Esophagus muscularis mucosa (tissue), 2 donors: Measurements from ENCODE around the gene GRK5.

Source experiments
- POLR2A ChIP-seq: fragments of 450-650 bp; IDR thresholded peaks from one replicate; pipeline ENCODE4 v1.6.1; 2017; ENCODE audit warnings: antibody characterized with exemption, moderate library complexity, mild to moderate bottlenecking, low read depth
- POLR2AphosphoS5 ChIP-seq, 2 donors: sonication (generic); formaldehyde crosslinking; IDR thresholded peaks; one replicate each; pipeline ENCODE4 v1.6.1; 2017; ENCODE audit warnings: antibody characterized with exemption in 2 of 2

DNA sequence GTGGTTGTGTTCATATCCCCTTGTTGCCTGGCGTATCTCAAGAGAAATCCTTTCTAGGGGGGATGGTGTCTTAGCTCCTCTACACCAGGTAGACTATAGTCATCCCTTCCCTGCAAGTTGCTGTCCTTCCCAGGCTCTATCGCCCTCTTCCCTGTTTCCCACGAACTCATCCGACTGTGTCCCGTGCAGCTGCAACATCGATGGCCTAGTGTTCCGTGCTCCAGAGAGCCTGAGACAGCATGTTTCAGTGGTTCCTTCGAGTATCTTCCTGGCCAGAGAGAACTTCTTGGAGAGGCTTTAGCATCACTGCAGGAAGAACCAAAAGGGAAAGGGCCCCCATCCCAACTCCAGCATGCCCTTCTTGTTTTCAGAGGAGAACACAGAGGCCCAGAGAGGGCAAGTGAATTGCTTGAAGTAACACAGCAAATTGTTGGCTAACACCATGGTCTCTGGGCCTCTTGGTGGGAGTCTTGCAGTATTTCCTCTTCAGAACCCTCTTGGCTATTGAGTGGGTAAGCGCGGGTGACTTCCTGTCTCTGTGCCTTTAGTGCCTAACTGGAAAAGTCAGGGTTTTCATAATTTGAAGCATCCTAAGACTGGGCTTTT, 172.2 kb downstream of the GRK5 start:
- no peak for TF ChIP-seq POLR2AphosphoS5 (IDR thresholded peaks at IDR 0.05)
- TF ChIP-seq POLR2A = no peak
